GM11168 (cell line): Measurements from ENCODE around the gene B3GLCT.
"Not testable (repeated sequence)": the region's sequence is repeated elsewhere in the genome, so short reads cannot be mapped to it uniquely, and the experiment has no call there.

Experiments used
- in situ Hi-C: fragments of 300-500 bp; cut with MboI; formaldehyde crosslinking; loops from one replicate; pipeline ENCODE4 v1.12.0; 2022; ENCODE audit warnings: low sequenced_read_pairs; ENCODE audit not compliant: unreplicated experiment

The B3GLCT gene

DNA sequence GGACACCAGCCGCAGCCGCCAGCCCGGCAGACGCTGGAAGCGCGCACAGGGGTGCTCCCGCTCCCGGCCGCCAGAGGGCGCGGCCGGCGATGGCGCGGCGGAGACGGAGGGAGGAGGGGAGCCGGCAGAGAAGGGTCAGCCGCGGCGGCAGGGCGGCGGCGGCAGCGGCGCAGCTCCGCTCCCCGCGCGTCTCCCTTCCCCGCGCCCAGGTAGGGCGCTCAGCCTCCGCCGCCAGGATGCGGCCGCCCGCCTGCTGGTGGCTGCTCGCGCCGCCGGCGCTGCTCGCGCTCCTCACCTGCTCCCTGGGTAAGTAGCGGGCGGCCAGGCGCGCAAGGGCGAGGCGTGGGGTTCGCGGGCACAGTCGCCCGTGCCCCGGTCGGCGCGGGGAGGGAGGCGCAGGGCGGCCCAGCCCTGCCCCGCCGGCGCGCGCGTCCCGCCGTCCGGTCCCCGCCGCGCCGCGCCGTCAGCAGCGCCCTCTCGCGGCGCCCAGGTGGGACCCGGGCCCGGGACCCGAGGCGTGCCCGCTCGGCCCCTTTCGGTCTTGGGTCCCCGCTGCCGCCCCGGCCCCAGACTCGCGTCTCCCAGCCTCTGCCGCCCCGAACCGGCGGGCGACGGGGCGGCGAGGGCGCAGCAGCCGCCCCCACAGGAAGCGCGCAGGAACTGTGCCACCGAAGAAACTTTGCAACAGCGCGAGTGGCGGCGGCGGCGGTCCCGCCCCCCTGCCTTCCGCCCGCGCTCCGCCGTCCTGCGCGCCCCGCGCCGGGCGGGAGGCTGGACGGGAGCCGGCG, at the start of gene B3GLCT:
B3GLCT (plus strand) TSS at position 127 of the 788 bp plus-strand sequence; CDS start at position 237, 110 bp downstream.
- in situ Hi-C loops: no loop called here

- in situ Hi-C loops: no loop called here
Measured at GRCh38 chr13:31150315-31150985, 49.3 kb upstream of the B3GLCT start.

GRCh38 chr13:31151837-31152236, 47.9 kb upstream of the B3GLCT start:
- in situ Hi-C loops: no loop called here

DNA sequence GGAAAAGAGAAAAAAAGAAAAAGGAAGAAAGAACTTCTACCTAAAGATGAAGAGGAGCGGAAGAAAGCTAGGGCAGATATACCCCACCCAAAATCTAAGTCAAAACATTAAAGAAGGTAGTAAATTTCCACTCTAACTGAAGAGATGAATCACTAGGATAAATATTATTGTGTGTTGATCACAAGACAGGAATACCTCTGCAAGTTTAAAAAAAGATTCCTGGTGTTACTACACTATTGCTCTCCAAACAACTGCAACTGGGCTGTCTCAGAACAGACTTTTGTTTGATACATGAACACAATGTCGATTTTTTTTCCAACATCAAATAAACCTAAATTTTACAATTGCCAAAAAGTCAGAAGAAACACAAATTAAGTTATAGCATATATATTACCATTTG, 44.8 kb upstream of the B3GLCT start:
- in situ Hi-C loops: no loop called here

- in situ Hi-C loops: no loop called here
Measured at GRCh38 chr13:31159306-31159705, 40.5 kb upstream of the B3GLCT start.

DNA sequence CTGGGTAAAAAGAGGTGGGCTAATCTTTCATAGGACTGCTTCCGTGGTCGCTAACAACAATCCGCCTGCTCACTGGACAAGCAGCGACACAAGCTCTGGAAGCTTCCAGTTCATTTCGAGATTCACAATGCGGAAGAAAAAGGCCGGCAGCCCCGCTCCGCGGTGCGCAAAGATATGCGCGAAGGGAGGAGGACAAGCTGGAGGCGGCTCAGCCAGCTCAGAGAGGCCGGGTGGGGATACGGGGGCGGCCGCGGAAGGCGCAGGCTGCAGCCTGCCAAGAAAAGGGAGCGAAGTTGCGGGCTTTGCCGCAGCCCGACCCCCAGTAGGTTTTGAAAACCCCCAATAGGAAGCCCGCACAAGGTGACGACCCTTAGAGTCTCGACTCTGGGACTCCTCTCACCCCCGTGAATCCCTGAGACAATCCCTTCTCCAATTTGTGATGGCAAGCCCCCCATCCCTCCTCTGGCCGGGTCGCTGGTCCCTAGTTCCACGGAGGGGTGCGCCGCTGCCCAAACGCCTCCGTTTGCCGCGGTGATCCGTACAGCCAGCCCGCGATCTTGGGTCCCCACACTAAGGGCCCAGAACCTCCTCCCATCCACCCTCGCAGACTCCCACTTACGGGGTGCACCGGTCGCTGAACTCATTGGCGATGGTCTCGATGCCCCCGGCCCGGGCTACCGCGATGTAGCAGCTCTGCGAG, 38.8 kb upstream of the B3GLCT start:
- in situ Hi-C loops: no loop called here

DNA sequence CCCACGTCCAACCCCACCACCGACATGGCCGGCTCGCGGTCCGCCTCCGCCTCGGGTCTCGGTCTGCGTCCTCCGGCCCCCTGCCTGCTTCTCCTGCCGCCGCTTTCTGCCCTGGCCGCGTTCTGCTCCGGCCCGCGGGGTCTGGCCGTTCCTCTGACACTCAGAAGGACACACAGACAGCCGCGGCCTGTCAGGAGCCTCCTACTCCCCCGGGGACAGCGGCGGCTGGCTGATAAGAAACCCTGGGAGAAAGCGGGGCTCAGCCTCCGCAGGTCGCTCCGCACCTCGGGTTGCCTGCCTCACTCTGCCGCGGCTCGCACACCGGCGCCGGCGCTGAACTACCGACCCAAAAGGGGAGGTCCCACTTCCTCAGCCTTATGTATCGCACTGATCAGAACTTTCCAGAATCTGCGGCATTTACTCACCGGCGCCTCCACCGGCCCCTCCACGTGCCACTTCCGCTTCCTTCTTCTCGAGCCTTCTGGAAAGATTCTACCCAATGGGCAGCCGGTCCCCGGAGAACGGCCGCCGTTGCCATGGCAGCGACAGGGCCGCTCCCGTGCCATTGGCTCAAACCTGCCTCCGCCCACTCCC, 38.1 kb upstream of the B3GLCT start, which contains the start of gene HSPH1:
HSPH1 (minus strand) TSS at position 348 of the 594 bp plus-strand sequence; CDS start at position 26, 322 bp downstream.
- in situ Hi-C loops: no loop called here

DNA sequence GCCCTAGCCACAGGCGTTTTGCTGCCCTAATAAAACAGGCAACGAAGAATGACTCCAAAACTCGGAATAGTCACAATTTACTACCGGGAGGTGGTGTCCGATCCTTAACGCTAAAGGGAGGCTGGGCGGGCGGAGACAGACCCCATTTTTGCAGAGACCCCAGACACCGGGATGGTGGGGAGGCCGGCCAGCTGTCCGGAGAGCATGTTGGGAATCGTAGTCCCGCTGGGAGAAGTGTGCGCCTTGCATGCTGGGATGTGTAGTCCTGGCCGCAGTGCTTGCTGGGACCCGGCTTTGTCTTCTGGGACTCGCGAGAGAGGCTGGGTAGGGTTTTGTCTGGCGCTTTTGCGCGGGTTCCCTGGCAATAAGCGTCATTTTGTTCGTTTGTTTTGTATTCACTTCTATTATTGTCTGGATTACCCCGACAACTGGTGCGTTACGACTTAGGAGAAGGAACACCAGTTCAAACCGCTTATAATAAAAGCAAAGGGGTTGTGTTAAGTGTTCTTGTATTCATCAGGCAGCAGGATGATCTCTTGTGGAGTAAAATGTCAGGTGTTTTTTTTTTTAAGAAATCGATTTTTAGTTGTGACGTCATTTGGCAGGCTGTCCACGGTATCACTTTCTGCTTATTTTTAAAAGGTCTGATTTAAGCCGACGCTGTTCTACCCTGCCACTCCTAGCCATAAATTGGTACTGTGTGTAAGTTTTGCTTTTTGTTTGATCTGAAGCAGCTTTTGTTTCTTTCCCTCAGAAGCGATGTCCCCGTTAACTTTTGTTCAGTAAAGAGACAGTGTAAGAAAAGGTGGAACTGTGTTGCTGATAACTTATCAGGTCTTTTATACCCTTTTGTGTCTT, 37.4 kb upstream of the B3GLCT start:
- in situ Hi-C loops: no loop called here

DNA sequence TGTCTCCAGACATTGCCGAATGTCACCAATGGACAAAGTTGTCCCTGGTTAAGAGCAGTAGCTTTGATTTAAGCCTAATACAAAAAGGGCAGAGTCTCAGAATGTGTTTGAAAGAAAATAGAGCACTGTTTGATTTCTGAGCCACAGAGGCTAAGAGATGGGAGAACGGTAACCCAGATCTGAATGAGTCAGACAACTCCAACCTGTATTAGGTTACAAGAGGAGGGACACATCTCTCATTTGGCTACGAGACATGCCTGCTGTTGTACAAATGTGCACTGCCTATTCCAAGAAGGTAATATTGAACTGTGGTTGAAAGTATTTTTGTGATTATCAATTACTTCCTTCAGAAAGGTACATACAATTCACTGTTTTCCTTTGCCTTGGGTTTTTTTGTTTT, 33.2 kb upstream of the B3GLCT start:
- in situ Hi-C loops: no loop called here

DNA sequence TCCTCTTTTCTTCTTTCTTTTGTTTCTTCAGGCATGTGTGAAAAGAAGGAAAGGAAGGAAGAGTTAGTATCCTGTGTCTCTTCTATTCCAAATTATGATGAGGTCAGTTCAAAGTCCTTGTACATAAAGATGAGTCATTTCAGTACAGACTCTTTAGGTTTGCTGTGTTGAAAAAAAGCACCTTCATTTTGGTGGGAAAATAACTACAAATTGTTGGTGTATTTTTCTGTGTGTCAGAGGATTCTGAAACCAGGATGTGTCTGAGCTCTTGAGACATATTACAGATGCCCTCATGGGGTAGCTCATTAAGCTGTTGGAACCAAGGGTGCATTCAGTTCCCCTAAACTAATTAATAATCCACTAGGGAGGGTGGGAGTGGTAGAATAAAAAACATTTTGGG, 32.3 kb upstream of the B3GLCT start:
- in situ Hi-C loops: no loop called here

GRCh38 chr13:31168166-31168565, 31.6 kb upstream of the B3GLCT start:
- in situ Hi-C loops: no loop called here

- in situ Hi-C loops: no loop called here
Measured at GRCh38 chr13:31168736-31169135, 31.0 kb upstream of the B3GLCT start.

DNA sequence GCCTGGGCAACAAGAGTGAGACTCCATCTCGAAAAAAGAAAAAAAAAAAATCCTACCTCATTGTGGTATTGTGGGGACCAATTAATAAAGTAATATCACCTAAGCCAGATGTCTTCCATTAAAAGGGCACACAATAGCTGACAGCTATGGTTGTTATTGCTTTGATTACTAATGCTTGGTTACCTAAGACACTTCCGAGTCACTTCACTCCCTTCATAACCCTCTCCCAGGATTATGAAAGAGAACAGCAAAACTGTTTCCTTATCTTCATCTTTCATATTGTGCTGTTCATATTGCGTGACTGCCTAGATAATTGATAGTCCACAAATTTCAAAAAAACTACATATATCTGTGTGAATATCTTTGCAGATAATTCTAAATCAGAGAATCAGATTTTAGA, 27.8 kb upstream of the B3GLCT start:
- in situ Hi-C loops: no loop called here

GRCh38 chr13:31172535-31172934, 27.2 kb upstream of the B3GLCT start:
- in situ Hi-C loops: no loop called here

DNA sequence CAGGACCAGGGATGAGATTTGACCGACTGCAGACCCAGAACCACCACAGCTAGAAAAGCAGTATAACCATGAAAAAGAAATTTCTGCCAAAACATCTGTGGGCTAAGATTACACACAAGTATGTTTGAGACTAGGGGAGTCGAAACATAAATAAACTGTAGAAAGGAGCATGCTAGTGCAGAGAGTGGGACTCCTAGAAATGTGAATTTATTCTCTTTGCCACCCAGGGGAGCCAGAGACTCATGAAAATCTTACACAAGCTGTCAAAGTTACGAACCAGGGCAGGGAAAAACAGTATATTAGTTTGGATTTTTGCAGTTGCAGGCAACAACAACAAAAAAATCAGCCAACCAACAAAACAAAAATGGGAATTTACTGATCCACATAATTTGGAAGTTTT, 25.8 kb upstream of the B3GLCT start:
- in situ Hi-C loops: no loop called here

DNA sequence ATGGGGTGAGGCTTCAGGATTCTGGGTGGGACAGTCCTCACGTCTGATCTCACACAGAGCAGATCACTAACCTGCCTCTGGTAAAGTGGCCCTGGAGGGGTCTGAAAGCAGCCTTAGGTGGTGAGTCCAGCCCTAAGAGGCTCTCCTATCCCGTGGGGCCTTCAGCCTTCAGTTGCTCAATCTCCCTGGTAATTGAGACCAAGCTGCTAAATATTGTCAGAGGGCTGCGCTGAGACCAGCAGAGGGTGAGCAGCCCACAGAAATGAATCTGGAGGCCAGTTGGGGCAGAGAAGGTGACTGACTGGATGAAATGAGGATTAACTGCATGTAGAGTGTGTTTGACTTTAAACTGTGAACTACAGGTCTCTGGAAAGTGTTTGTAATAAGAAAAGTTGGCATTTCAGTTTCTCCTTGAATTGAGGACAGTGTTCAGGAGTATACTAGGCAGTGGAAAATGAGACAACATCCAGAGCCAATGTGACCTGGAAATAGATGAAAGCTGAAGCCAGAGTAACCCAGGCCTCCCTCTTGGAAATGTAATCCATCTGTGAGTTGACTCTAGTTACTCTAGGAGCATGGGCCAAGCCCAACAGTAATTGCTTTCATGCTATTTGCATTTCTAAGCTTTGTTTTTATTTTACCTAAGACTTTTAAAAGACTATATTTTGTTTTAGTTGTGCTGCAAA, 23.8 kb upstream of the B3GLCT start:
- in situ Hi-C loops: no loop called here

GRCh38 chr13:31177813-31178495, 21.8 kb upstream of the B3GLCT start:
- in situ Hi-C loops: not testable (repeated sequence)

DNA sequence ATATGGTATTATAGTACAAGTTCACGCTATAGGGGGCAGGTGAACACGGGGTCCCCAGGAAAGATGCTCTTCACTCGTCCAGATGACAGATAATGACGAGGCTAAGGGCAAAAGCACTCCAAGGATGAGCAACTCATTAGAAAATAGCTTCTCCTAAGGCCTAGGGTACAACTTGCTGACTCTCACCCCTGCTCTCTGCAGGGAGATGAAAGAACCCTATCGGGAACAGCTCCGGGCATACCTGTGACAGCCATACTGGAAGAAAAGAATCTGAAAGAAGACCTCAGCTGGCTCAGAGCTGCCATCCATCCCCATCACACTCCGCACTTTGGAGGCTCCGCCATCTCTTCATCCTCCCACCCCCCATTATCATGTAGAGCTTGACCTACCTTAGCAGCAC, 20.5 kb upstream of the B3GLCT start:
- in situ Hi-C loops: no loop called here

DNA sequence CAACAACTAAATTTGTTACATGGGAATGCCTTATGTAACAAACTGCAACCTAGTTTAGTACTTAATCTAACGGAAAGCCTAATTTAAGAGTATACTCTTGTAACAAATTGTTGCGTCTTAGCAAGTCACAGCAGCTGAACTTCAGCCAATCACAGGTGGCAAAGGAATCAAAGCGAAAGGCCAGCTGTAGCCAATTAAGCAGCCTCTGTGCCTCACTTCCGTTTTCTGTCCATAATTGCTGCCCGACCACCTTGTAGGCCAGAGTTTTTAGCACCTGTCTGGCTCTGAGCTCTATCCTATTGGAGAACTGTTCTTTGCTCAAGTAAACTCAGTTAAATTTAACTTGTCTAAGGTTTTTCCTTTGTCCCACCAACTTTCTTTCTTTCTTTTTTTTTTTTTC, 20.0 kb upstream of the B3GLCT start:
- in situ Hi-C loops: no loop called here
